ENCODE data around the gene CACNA1D.
A peak's percentile ranks its signal among the peaks of the same experiment; 100 is the strongest.

CACNA1D gene

DNA sequence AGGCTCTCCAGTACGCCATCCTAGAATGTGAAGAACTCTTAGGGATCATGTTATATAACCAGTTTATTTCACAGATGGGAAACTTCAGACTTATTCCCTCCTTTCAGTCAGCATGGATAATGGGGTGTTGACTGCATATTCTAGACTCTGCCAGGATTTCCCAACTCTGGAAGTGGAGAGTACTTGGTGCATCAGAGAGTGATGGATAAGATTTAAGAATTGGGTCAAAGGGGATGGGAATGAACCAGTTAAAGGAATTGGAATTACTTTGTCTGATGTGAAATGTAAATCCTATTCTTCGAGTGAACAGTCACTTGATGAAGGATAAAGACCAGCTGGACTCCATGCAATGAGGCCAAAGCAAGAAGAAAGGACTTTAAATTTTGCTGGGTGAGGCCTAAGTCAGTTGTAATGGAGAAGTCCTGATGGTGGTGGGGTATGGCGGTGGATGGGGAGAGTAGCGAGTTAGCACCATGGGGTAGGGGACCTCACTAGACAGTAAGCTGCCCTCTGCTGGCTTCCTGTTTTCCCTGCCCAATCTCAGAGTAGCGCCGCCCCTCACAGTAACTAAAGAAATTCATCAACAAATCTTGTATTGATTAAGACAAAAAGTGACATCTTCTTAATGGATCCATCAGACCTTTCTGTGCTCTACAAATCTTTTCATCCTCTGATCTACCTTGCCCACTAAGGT is 7.3 kb upstream of the CACNA1D start:
- Histone ChIP-seq H3K27ac (no peak overlapping the region), H3K4me3 (no peak overlapping the region)
- no peak for DNase-seq (ENCODE audit: low spot score)
- TF ChIP-seq, protein P1, sequence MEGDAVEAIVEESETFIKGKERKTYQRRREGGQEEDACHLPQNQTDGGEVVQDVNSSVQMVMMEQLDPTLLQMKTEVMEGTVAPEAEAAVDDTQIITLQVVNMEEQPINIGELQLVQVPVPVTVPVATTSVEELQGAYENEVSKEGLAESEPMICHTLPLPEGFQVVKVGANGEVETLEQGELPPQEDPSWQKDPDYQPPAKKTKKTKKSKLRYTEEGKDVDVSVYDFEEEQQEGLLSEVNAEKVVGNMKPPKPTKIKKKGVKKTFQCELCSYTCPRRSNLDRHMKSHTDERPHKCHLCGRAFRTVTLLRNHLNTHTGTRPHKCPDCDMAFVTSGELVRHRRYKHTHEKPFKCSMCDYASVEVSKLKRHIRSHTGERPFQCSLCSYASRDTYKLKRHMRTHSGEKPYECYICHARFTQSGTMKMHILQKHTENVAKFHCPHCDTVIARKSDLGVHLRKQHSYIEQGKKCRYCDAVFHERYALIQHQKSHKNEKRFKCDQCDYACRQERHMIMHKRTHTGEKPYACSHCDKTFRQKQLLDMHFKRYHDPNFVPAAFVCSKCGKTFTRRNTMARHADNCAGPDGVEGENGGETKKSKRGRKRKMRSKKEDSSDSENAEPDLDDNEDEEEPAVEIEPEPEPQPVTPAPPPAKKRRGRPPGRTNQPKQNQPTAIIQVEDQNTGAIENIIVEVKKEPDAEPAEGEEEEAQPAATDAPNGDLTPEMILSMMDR (IDR thresholded peaks at IDR 0.05): no peak

DNA sequence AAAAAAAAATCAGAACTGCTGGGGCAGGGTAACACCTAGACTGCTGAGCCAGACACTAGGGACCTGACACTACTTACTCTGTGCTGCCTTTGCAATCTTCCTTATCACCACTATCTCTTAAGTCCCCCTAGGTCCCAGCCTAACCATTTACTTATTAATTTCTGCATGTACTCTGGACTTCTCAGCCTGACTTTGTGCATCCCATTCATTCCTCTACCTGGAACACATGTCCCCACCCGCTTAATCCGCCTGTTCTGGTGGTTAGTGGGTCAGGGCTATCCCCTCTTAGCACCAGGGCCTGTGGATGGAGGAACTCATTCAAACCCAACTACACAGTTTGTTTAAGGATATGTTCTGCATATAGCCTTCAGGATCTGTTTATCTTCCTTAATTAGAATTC is 5.0 kb upstream of the CACNA1D start:
- Histone ChIP-seq H3K4me3 (no peak overlapping the region), H3K27ac (no peak overlapping the region)
- TF ChIP-seq, protein P1 (IDR thresholded peaks at IDR 0.05): no peak
- DNase-seq (ENCODE audit: low spot score): no peak

DNA sequence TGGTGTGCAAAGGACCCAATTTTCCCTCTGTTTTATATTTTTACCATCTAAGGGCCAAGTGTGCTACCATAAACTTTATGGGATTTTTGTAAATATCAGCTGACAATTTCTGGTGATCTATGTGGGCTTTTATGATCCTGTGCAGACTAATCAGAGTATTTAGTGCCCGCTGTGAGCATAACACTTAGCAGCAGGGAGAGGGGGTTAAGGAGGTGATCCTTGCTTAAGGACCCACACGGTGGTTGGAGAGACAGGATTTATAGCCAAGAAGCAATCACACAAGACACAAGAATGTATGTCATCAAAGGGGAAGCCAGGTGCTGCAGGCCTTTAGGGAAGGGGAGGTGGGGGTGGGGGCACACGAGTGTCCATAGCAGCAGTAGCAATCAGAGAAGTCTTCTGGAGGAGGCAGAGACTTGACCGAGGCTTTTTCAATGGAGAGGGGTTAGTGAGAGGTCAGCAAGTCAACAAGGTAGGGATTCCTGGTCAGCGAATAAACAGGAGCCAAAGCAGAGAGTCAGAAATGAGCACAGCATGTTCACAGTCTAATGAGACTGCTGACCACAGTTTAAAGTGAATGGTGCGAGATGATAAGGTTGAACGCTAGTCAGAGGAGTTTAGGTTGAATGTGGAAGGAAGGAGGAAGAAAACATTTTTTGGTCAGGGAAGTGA is 4.5 kb upstream of the CACNA1D start:
- no peak for DNase-seq (ENCODE audit: low spot score)
- H3K4me3 ChIP-seq: no peak overlapping the region
- no peak overlapping the region for H3K27ac ChIP-seq
- TF ChIP-seq, protein P1 (IDR thresholded peaks at IDR 0.05): no peak

DNA sequence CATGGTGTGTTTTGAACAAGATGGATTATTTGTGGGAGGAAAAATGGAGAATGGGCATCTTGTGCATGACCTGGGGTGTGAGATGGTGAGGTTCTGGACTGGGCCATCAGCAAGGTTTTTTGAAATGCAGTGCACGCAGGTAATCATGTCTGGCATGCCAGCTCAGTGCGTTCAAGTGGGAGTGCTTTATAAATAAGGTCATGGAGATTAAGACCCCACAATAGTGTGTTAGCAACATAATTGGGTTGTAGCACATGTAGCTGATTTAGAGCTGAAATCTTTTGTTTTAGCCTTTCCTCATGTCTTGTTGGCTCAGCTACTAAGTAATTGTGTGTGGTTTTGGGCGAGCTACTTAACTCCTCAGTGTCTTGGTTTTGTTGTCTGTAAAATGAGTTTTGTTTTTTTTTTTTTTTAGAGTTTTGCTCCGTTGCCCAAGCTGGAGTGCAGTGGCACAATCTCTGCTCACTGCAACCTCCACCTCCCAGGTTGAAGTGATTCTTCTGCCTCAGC is 3.9 kb upstream of the CACNA1D start:
- H3K27ac ChIP-seq: no peak overlapping the region

DNA sequence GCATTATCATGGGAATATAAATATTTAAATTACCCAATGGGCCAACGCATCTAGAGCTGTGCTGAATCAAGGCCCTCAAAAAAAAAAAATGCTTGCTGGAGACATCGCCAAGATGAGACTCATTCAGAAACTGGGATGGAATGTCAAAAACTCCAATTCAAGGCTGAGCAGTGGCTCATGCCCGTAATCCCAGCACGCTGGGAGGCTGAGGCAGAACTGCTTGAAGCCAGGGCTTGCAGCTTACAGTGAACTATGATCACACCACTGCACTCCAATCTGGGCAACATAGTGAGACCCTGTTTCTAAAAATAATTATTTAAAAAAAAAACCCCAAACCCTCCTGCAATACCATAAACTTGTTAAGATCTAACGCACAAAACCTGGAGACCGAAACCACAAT is 3.1 kb upstream of the CACNA1D start:
- no peak for DNase-seq (ENCODE audit: low spot score)
- Histone ChIP-seq H3K27ac (no peak overlapping the region), H3K4me3 (no peak overlapping the region)
- TF ChIP-seq, protein P1 (IDR thresholded peaks at IDR 0.05): no peak

More for the DNA sequence above, 3.9 kb upstream of the CACNA1D start:
- TF ChIP-seq, protein P1 (IDR thresholded peaks at IDR 0.05): no peak
- DNase-seq (ENCODE audit: low spot score): no peak
- no peak overlapping the region for H3K4me3 ChIP-seq

DNA sequence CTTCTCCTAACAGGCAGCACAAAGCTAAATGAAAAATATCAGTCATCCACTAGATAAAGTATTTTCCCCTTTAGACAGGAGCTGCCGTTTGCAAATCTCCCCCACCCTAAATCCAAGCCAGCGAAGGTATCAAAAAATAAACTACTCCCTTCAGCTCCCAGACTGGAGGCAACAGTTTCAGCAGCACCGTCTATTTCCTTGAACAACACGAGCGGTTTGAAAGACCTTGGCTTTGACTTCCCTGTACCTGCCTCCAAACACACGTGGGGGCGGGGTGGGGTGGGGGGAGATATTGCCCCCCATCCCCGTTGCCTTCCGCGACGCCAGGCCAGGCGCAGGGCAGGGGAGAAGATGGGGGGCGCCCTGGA is 832 bp upstream of the CACNA1D start:
- Histone ChIP-seq H3K27ac (no peak overlapping the region), H3K4me3 (peak overlapping the region; percentile 75)
- TF ChIP-seq, protein P1 (IDR thresholded peaks at IDR 0.05): no peak
- no peak for DNase-seq (ENCODE audit: low spot score)

DNA sequence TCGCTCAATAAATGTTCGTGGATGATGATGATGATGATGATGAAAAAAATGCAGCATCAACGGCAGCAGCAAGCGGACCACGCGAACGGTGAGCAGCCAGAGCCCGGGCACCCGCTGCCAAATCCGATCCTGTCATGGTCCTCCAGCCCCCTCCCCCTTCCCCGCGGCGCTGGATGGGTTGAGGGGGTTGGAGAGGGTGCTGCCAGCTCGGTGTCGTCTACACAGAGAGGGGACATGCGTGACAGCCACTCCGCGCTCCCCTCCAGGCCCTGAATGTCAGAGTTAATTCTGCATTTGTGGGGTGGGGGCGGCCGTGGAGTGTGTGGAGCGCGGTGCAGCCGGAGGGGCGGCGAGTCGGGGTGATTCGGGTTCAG is 722 bp downstream of the CACNA1D start:
- Histone ChIP-seq H3K4me3 (peak overlapping the region; percentile 75), H3K27ac (no peak overlapping the region)
- DNase-seq (ENCODE audit: low spot score): no peak
- TF ChIP-seq, protein P1 (IDR thresholded peaks at IDR 0.05): no peak

All from coronary artery (tissue), 2 donors.